ENCODE measurements around the gene MAP7D3. TPM values are rescaled to one million over a fixed set of nuclear protein-coding genes. Genes with fewer than 3 reads are reported as not detected.
A peak's percentile ranks its signal among the peaks of the same experiment; 100 is the strongest.
"Not testable (repeated sequence)": the region's sequence is repeated elsewhere in the genome, so short reads cannot be mapped to it uniquely, and the experiment has no call there.

MAP7D3 gene, protein sequence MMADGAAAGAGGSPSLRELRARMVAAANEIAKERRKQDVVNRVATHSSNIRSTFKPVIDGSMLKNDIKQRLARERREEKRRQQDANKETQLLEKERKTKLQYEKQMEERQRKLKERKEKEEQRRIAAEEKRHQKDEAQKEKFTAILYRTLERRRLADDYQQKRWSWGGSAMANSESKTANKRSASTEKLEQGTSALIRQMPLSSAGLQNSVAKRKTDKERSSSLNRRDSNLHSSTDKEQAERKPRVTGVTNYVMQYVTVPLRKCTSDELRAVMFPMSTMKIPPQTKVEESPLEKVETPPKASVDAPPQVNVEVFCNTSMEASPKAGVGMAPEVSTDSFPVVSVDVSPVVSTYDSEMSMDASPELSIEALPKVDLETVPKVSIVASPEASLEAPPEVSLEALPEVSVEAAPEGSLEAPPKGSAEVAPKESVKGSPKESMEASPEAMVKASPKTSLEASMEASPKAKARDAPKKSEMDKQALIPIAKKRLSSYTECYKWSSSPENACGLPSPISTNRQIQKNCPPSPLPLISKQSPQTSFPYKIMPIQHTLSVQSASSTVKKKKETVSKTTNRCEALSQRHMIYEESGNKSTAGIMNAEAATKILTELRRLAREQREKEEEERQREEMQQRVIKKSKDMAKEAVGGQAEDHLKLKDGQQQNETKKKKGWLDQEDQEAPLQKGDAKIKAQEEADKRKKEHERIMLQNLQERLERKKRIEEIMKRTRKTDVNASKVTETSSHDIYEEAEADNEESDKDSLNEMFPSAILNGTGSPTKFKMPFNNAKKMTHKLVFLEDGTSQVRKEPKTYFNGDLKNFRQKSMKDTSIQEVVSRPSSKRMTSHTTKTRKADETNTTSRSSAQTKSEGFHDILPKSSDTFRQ
- total RNA-seq: 1 to 10 TPM; 2.8 to 2.9 TPM

DNA sequence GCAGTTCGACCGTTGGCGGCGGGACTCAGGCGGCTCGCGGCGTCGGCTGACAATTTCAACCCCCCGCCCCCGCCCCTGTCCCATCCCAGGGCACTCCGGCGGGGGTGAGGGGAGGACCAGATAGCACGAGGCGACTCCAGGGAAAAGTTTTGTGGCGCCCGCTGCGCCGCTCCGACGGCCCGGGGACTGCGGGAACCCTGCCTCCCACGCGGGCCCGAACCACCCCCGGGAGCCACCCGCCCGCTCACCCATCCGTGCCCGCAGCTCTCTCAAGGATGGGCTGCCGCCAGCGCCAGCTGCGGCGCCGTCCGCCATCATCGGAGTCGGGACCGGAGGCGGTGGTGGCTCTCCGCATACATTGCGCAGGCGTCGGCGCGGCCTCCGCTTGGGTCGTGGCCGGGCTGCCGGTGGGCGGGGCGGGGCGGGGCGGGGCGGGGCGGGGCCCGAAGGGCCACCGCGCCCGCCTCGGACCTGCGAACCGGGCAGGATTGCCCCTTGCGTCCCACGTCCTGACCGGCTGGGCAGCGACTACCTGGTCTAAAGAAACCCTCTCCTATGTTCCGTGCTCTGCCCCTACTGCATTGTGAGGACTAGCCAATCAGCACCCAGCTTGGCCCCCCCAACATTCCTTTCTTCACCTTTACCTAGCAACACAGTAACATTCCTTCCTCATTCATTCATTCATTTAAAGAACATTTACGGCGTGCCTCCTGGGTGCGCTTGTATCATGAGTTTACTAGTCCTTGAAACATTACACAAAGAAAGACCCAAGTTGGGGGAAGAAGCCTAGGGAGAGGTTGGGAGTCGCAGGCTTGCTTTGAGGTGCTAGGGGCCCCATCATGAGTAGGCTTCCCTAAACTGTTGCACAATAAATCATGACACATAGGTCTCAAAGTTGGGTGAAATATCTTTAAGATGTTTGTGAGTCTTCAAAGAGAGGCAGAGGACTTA, at the start of gene MAP7D3:
TSS of gene MAP7D3 (minus strand) at position 360 of the 951 bp plus-strand sequence. CDS start at position 318, 42 bp downstream.
- intact Hi-C loops (cut with DNase I): no loop called here
- Histone ChIP-seq H3K27me3 (no peaks in the 10 kb centered on the region), H3K4me3 (peak within 1 kb of the TSS; percentile 57), H3K9me3 (no peaks in the 10 kb centered on the region), H3K9ac (ENCODE audit: low read depth in 2 of 2, low read length in 2 of 2) (peak within 1 kb of the TSS; percentile 28 to 63), H3K36me3 (no peaks in the 10 kb centered on the region), H3K4me1 (no peaks in the 10 kb centered on the region), H3K27ac (peak within 1 kb of the TSS; percentile 63)
- peak; percentile 57 for DNase-seq
- TF ChIP-seq, protein P1, sequence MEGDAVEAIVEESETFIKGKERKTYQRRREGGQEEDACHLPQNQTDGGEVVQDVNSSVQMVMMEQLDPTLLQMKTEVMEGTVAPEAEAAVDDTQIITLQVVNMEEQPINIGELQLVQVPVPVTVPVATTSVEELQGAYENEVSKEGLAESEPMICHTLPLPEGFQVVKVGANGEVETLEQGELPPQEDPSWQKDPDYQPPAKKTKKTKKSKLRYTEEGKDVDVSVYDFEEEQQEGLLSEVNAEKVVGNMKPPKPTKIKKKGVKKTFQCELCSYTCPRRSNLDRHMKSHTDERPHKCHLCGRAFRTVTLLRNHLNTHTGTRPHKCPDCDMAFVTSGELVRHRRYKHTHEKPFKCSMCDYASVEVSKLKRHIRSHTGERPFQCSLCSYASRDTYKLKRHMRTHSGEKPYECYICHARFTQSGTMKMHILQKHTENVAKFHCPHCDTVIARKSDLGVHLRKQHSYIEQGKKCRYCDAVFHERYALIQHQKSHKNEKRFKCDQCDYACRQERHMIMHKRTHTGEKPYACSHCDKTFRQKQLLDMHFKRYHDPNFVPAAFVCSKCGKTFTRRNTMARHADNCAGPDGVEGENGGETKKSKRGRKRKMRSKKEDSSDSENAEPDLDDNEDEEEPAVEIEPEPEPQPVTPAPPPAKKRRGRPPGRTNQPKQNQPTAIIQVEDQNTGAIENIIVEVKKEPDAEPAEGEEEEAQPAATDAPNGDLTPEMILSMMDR (IDR thresholded peaks at IDR 0.05): no peak

DNA sequence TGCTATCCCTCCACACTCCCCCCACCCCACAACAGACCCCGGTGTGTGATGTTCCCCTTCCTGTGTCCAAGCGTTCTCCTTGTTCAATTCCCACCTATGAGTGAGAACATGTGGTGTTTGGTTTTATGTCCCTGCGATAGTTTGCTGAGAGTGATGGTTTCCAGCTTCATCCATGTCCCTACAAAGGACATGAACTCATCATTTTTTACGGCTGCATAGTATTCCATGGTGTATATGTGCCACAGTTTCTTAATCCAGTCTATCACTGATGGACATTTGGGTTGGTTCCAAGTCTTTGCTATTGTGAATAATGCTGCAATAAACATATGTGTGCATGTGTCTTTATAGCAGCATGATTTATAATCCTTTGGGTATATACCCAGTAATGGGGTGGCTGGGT, 49.5 kb upstream of the MAP7D3 start, which contains the start of gene ADGRG4:
TSS of gene ADGRG4 (plus strand) at position 243 of the 400 bp plus-strand sequence. CDS start 7,815 bp downstream, outside the sequence.
- intact Hi-C loops (cut with DNase I); H3K27me3 ChIP-seq; H3K9me3 ChIP-seq; H3K36me3 ChIP-seq; DNase-seq; H3K4me1 ChIP-seq; H3K4me3 ChIP-seq; H3K27ac ChIP-seq; H3K9ac ChIP-seq (ENCODE audit: low read depth in 2 of 2, low read length in 2 of 2): not testable (repeated sequence)

DNA sequence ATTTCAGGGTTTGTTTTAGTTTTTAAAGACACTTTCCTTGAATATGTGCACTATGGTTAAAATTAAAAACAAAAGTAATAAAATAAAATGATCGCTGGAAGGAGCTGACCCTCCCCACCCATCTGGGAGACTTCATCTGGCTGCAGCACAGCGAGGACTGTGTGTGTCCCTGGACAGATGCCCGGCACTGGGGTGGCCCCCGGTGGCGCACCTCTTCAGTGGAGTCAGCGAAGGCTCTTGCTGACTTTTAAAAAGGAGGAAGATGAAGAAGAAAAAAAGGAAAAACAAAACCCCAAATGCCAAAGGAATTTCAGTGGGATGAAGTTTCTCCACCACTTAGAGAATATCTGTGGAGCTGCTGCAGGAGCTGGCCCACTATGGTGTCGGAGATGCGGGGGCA, 44.2 kb upstream of the MAP7D3 start:
- TF ChIP-seq, protein P1 (IDR thresholded peaks at IDR 0.05): no peak
- DNase-seq: no peak
- no peaks in the 10 kb centered on the region for H3K36me3 ChIP-seq
- H3K4me3 ChIP-seq: no peak overlapping the region
- no peaks in the 10 kb centered on the region for H3K4me1 ChIP-seq
- H3K27me3 ChIP-seq: no peaks in the 10 kb centered on the region
- no peaks in the 10 kb centered on the region for H3K9me3 ChIP-seq
- no peak overlapping the region for H3K9ac ChIP-seq (ENCODE audit: low read depth in 2 of 2, low read length in 2 of 2)
- H3K27ac ChIP-seq: no peak overlapping the region
- intact Hi-C loops (cut with DNase I): no loop called here

DNA sequence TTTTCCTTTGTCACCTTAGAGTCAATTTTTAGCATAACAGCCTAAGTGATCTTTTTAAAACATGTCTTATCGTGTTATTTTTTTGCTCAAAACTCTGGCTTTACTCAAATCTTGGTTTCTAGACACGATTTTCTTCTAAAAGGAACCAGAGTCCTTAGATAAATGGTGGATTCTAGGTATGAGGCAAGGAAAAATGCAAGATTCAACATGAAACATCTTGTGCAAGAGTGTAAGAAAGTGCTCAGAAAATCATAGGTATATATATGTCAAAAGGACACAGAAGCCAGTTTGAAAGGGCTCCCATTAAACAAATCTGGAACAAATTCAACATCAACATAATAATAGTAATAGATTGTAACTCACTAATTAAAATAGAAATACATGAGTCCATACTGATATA, 41.5 kb upstream of the MAP7D3 start:
- Histone ChIP-seq H3K27ac (no peak overlapping the region), H3K4me3 (no peak overlapping the region), H3K4me1 (no peaks in the 10 kb centered on the region), H3K27me3 (no peaks in the 10 kb centered on the region), H3K9me3 (no peaks in the 10 kb centered on the region), H3K9ac (ENCODE audit: low read depth in 2 of 2, low read length in 2 of 2) (no peak overlapping the region), H3K36me3 (no peaks in the 10 kb centered on the region)
- intact Hi-C loops (cut with DNase I): no loop called here
- TF ChIP-seq, protein P1 (IDR thresholded peaks at IDR 0.05): no peak
- no peak for DNase-seq

DNA sequence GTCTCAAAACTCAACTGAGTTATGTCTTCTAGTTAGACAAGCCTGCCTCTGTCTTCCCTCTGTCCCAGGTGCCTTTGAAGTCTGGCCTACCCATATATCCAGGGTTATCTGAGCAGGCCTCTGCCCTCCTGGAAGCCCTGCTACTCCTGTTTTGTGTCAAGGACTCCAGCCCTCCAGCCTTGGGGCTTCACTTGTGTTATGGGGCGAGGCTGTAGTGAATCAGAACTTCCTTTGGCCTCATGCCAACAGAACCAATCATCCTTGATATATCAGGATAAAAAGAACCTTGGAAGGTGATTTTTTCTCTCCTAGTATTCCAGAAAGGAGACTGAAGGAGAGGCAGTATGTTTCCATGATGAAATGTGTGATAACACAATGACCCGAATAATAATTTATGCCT, 40.6 kb upstream of the MAP7D3 start:
- intact Hi-C loops (cut with DNase I): no loop called here
- TF ChIP-seq, protein P1 (IDR thresholded peaks at IDR 0.05): no peak
- H3K27me3 ChIP-seq: no peaks in the 10 kb centered on the region
- no peak overlapping the region for H3K27ac ChIP-seq
- H3K4me1 ChIP-seq: no peaks in the 10 kb centered on the region
- no peak overlapping the region for H3K9ac ChIP-seq (ENCODE audit: low read depth in 2 of 2, low read length in 2 of 2)
- H3K9me3 ChIP-seq: no peaks in the 10 kb centered on the region
- no peak for DNase-seq
- no peaks in the 10 kb centered on the region for H3K36me3 ChIP-seq
- no peak overlapping the region for H3K4me3 ChIP-seq

DNA sequence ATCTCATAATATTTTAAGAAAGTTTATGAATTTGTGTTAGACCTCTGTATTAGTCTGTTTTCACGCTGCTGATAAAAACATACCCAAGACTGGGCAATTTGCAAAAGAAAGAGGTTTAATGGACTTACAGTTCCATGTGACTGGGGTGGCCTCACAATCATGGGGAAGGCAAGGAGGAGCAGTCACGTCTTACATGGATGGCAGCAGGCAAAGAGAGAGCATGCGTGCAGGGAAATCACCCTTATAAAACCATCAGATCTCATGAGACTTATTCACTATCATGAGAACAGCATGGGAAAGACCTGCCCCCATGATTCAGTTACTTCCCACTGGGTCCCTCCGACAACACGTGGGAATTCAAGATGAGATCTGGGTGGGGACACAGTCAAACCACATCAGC, 35.2 kb upstream of the MAP7D3 start:
- H3K27ac ChIP-seq; H3K4me3 ChIP-seq; H3K36me3 ChIP-seq; H3K9me3 ChIP-seq; H3K9ac ChIP-seq (ENCODE audit: low read depth in 2 of 2, low read length in 2 of 2); intact Hi-C loops (cut with DNase I); H3K27me3 ChIP-seq; H3K4me1 ChIP-seq; DNase-seq: not testable (repeated sequence)

Data from colonic mucosa (tissue), 4 donors.